Kidney (tissue), 14 donors: ENCODE measurements around the gene NOP53. TPM values are rescaled to one million over a fixed set of nuclear protein-coding genes. Genes with fewer than 3 reads are reported as not detected.
A peak's percentile ranks its signal among the peaks of the same experiment; 100 is the strongest.
"Not testable (repeated sequence)": the region's sequence is repeated elsewhere in the genome, so short reads cannot be mapped to it uniquely, and the experiment has no call there.

Experiments
- DNase-seq, 5 donors: peaks; one replicate each; pipeline ENCODE4 v3.0.0-alpha.2; 2013 to 2020
- FAIRE-seq: peaks from 2 replicates; lab custom pipeline; 2012; peaks lifted over from hg19 to GRCh38; lab: Jason Lieb, UNC
- H3K27ac ChIP-seq, 2 donors: one replicate each; pipeline ENCODE4 v1.7.0; 2013; ENCODE audit warnings: low read depth in 2 of 2, low read length in 2 of 2, inconsistent platforms in 1 of 2
- H3K27me3 ChIP-seq: one replicate; pipeline ENCODE4 v1.7.1; 2013; ENCODE audit warnings: low read length, inconsistent platforms; ENCODE audit not compliant: control insufficient read depth, insufficient read depth
- H3K36me3 ChIP-seq, 3 donors: one replicate each; pipeline versions ENCODE4 v1.7.0 to v1.7.1; 2013; ENCODE audit warnings: low read length in 3 of 3, control low read depth in 1 of 3, inconsistent platforms in 1 of 3; ENCODE audit not compliant: insufficient read depth in 3 of 3, control insufficient read depth in 2 of 3
- H3K4me1 ChIP-seq, 3 donors: one replicate each; pipeline versions ENCODE4 v1.7.0 to v1.7.1; 2013; ENCODE audit warnings: low read length in 3 of 3, inconsistent platforms in 1 of 3, low read depth in 1 of 3; ENCODE audit not compliant: control insufficient read depth in 2 of 3, insufficient read depth in 2 of 3
- H3K4me3 ChIP-seq, 3 donors: one replicate each; pipeline versions ENCODE4 v1.7.0 to v1.8.1; 2013; ENCODE audit warnings: low read length in 3 of 3, control low read depth in 1 of 3, inconsistent platforms in 1 of 3
- H3K9ac ChIP-seq, 3 donors: one replicate each; pipeline versions ENCODE4 v1.7.0 to v1.7.1; 2013; ENCODE audit warnings: low read length in 3 of 3, control low read depth in 1 of 3, inconsistent platforms in 1 of 3
- H3K9me3 ChIP-seq, 3 donors: one replicate each; pipeline versions ENCODE4 v1.7.0 to v1.7.1; 2013; ENCODE audit warnings: low read length in 3 of 3, control low read depth in 1 of 3, inconsistent platforms in 1 of 3; ENCODE audit not compliant: control insufficient read depth in 2 of 3, insufficient read depth in 1 of 3
- CTCF ChIP-seq: IDR thresholded peaks from 3 replicates; pipeline ENCODE4 v1.5.1; 2012; ENCODE audit warnings: mild to moderate bottlenecking, moderate library complexity, borderline replicate concordance; ENCODE audit not compliant: insufficient read depth; ENCODE audit errors: extremely low read depth
- intact Hi-C: fragments of 100-400 bp; cut with DNase I; formaldehyde crosslinking; loops from one replicate; pipeline ENCODE4 v1.11.1; 2022
- polyA plus RNA-seq: library from polyadenylated mRNA; stranded (reverse); fragments of 350-450 nt; fragmentation: Illumina TruSeq; extraction: RNeasy Lipid Tissue Mini Kit (QIAGEN cat#74804); gene quantifications from one replicate; pipeline ENCODE4 v1.2.3, GENCODE V29; 2014; ENCODE audit warnings: low read depth, low replicate concordance; ENCODE audit not compliant: insufficient read depth
- total RNA-seq: library from RNA; stranded (reverse); fragmentation: NEBNext Ultra II Directional; extraction: Animal tissue kit (Norgen Biotek cat#: 25700); gene quantifications from one replicate; pipeline ENCODE4 v1.2.1, GENCODE V29; 2021
- donor health status: control.
- donor health status: control.
- donor health status: control.
- donor health status: control.
- donor health status: control.
- donor health status: DM: yes; HTN: yes; CAD: no.
- donor health status: Normal renal cell carcinoma (clear cell type).

The NOP53 gene
- total and polyA plus RNA-seq, 2 donors from 2014 or later, result 258 to 305 TPM

- peaks cover 0 to 4% (median 0%) of the 10 kb centered on the region in 3 donors for H3K4me1 ChIP-seq
- no peak for FAIRE-seq
- no peak overlapping the region for H3K4me3 ChIP-seq
- H3K36me3 ChIP-seq, result no peaks in the 10 kb centered on the region
- H3K27ac ChIP-seq, result no peak overlapping the region
- no peak for DNase-seq
- no peak for TF ChIP-seq CTCF
- H3K9me3 ChIP-seq, result no peaks in the 10 kb centered on the region
- no peak overlapping the region for H3K9ac ChIP-seq
- H3K27me3 ChIP-seq, result no peaks in the 10 kb centered on the region
- intact Hi-C loops, result no loop called here
These were observed 19.5 kb upstream of the NOP53 start for GRCh38 chr19:47725759-47726401.

DNA sequence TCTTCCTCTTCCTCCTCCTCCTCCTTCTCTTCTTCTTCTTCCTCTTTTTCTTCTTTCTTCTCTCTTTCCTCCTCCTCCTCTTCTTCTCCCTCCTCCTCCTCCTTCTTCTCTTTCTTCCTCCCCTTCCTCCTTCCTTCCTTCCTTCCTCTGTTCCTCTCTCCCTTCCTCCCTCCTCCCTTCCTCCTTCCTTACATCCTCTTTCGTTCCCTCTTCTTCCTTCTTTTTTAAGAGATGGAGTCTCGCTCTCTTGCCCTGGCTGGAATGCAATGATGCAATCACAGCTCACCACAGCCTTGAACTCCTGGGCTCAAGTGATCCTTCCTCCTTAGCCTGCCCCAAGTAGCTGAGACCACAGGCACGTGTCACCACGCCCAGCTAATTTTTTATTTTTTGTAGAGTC, 18.9 kb upstream of the NOP53 start:
- H3K4me3 ChIP-seq, result no peak overlapping the region
- peaks cover 0 to 4% (median 0%) of the 10 kb centered on the region in 3 donors for H3K4me1 ChIP-seq
- no peak overlapping the region for H3K9ac ChIP-seq
- H3K27me3 ChIP-seq, result no peaks in the 10 kb centered on the region
- H3K27ac ChIP-seq, result no peak overlapping the region
- DNase-seq, result no peak
- no peaks in the 10 kb centered on the region for H3K36me3 ChIP-seq
- intact Hi-C loops, result no loop called here
- FAIRE-seq, result no peak
- no peak for TF ChIP-seq CTCF
- H3K9me3 ChIP-seq, result no peaks in the 10 kb centered on the region

- H3K4me1 ChIP-seq, H3K27ac ChIP-seq, H3K4me3 ChIP-seq, DNase-seq, H3K27me3 ChIP-seq, H3K36me3 ChIP-seq, H3K9ac ChIP-seq, FAIRE-seq, intact Hi-C loops, H3K9me3 ChIP-seq: not testable (repeated sequence)
These were observed 17.1 kb upstream of the NOP53 start for GRCh38 chr19:47728295-47728694.

GRCh38 chr19:47729468-47729798, 15.9 kb upstream of the NOP53 start:
- DNase-seq (peak in 3 of 5 donors; percentile 46 to 86 (median 47)), FAIRE-seq (no peak)
- H3K9ac ChIP-seq, result no peak overlapping the region
- H3K4me1 ChIP-seq, result peaks cover 0 to 2% (median 0%) of the 10 kb centered on the region in 3 donors
- TF ChIP-seq CTCF, result no peak
- H3K4me3 ChIP-seq, result no peak overlapping the region
- H3K27me3 ChIP-seq, result no peaks in the 10 kb centered on the region
- H3K27ac ChIP-seq, result peak overlapping the region; percentile 57 to 71
- intact Hi-C loops, result no loop called here
- H3K36me3 ChIP-seq, result no peaks in the 10 kb centered on the region
- no peaks in the 10 kb centered on the region for H3K9me3 ChIP-seq
